ENCODE data around the gene FOXP4.

- no peak for TF ChIP-seq CTCF (IDR thresholded peaks at IDR 0.05 in 8 of 11, conservative IDR thresholded peaks at IDR 0.05 in 3 of 11)
- no peak for TF ChIP-seq POLR2A (IDR thresholded peaks at IDR 0.05)
- TF ChIP-seq POLR2AphosphoS5 (IDR thresholded peaks at IDR 0.05), result no peak
Measured at GRCh38 chr6:41594326-41594725, 48.1 kb downstream of the FOXP4 start.

Data from spleen (tissue), 7 donors.